ENCODE data around the gene TECTA. TPM values are rescaled to one million over a fixed set of nuclear protein-coding genes. Genes with fewer than 3 reads are reported as not detected.

Gene TECTA
- polyA plus RNA-seq, 2 donors: 0.09 to 0.22 TPM

- H3K4me3 ChIP-seq (ENCODE audit: low read depth in 1 of 2, low read length in 2 of 2): no peak overlapping the region
- H3K4me1 ChIP-seq (ENCODE audit: control insufficient read depth in 2 of 2, insufficient read depth in 2 of 2, low read length in 1 of 2): no peaks in the 10 kb centered on the region
- no peaks in the 10 kb centered on the region for H3K36me3 ChIP-seq (ENCODE audit: control insufficient read depth in 2 of 2, insufficient read depth in 2 of 2, low read length in 1 of 2)
- 61 to 63% methylated on average over 6 of the region's 6 CpGs for WGBS, 2 donors
- peaks cover 0 to 3% of the 10 kb centered on the region in 2 donors for H3K27me3 ChIP-seq (ENCODE audit: control insufficient read depth in 1 of 2, insufficient read depth in 2 of 2, low read length in 2 of 2)
- H3K27ac ChIP-seq (ENCODE audit: low read depth in 2 of 2, low read length in 1 of 2): no peak overlapping the region
- peaks cover 0 to 3% of the 10 kb centered on the region in 2 donors for H3K9me3 ChIP-seq (ENCODE audit: control insufficient read depth in 2 of 2, insufficient read depth in 1 of 2, low read depth in 1 of 2, low read length in 1 of 2)
Measured at GRCh38 chr11:121117788-121118187, 16.7 kb downstream of the TECTA start.

DNA sequence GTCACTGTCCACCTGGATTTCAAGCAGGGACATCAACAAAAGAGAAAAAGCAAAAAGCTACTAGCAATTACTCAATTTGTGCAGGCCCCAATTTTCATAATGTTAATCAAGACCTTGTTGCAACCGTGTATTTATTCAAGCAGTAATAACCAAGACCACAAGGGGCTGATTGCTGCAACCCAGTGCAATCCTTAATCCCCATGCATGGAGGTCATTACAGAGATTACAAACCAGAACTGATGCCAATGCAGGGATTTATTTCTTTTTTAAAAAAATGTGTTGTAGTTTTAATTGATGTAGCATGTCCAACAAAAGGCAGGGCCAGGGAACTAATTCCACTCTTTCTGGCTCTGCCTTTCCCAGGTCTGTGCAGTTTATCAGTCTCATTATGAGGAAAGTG lies 18.4 kb downstream of the TECTA start:
- Histone ChIP-seq H3K9me3 (ENCODE audit: control insufficient read depth in 2 of 2, insufficient read depth in 1 of 2, low read depth in 1 of 2, low read length in 1 of 2) (peaks cover 0 to 8% of the 10 kb centered on the region in 2 donors), H3K4me3 (ENCODE audit: low read depth in 1 of 2, low read length in 2 of 2) (no peak overlapping the region), H3K4me1 (ENCODE audit: control insufficient read depth in 2 of 2, insufficient read depth in 2 of 2, low read length in 1 of 2) (no peaks in the 10 kb centered on the region), H3K27ac (ENCODE audit: low read depth in 2 of 2, low read length in 1 of 2) (no peak overlapping the region), H3K27me3 (ENCODE audit: control insufficient read depth in 1 of 2, insufficient read depth in 2 of 2, low read length in 2 of 2) (peaks cover 0 to 3% of the 10 kb centered on the region in 2 donors), H3K36me3 (ENCODE audit: control insufficient read depth in 2 of 2, insufficient read depth in 2 of 2, low read length in 1 of 2) (no peaks in the 10 kb centered on the region)
- WGBS, 2 donors: 68% methylated on average over 1 of the region's 1 CpG

GRCh38 chr11:121122328-121122727 lies 21.3 kb downstream of the TECTA start:
- Histone ChIP-seq H3K4me1 (ENCODE audit: control insufficient read depth in 2 of 2, insufficient read depth in 2 of 2, low read length in 1 of 2) (no peaks in the 10 kb centered on the region), H3K9me3 (ENCODE audit: control insufficient read depth in 2 of 2, insufficient read depth in 1 of 2, low read depth in 1 of 2, low read length in 1 of 2) (peaks cover 0 to 8% of the 10 kb centered on the region in 2 donors), H3K27me3 (ENCODE audit: control insufficient read depth in 1 of 2, insufficient read depth in 2 of 2, low read length in 2 of 2) (peaks cover 0 to 3% of the 10 kb centered on the region in 2 donors), H3K4me3 (ENCODE audit: low read depth in 1 of 2, low read length in 2 of 2) (no peak overlapping the region), H3K36me3 (ENCODE audit: control insufficient read depth in 2 of 2, insufficient read depth in 2 of 2, low read length in 1 of 2) (no peaks in the 10 kb centered on the region), H3K27ac (ENCODE audit: low read depth in 2 of 2, low read length in 1 of 2) (no peak overlapping the region)
- WGBS, 2 donors: 74% methylated on average over 3 of the region's 3 CpGs

DNA sequence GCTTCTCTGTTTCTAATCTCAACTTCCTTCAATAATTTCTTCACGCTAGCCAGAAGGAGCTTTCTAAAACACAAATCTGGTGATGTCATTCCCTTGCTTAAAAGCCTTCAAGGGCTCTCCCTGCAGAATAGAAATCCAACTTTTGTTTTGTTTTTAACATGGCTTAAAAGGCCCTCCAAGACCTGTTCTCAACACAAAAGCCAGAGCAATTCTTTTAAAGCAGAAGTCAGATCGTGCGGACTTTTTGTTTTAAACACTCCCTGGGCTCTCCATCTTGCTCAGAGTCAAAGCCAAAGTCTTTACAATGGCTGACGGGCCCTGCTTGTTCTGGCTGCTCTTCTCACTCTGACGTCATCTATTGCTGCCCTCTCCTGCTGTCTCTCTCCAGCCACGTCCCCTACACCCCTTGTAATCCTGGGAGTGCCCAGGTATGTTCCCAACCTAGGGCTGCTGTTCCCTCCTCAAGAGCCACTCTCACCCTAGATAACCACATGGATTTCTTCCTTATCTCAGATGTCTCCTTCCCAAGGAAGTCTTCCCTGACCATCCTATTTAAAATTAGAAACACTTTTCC lies 22.5 kb downstream of the TECTA start:
- no peaks in the 10 kb centered on the region for H3K36me3 ChIP-seq (ENCODE audit: control insufficient read depth in 2 of 2, insufficient read depth in 2 of 2, low read length in 1 of 2)
- H3K27ac ChIP-seq (ENCODE audit: low read depth in 2 of 2, low read length in 1 of 2): no peak overlapping the region
- H3K27me3 ChIP-seq (ENCODE audit: control insufficient read depth in 1 of 2, insufficient read depth in 2 of 2, low read length in 2 of 2): peaks cover 0 to under 1% of the 10 kb centered on the region in 2 donors
- no peaks in the 10 kb centered on the region for H3K4me1 ChIP-seq (ENCODE audit: control insufficient read depth in 2 of 2, insufficient read depth in 2 of 2, low read length in 1 of 2)
- H3K9me3 ChIP-seq (ENCODE audit: control insufficient read depth in 2 of 2, insufficient read depth in 1 of 2, low read depth in 1 of 2, low read length in 1 of 2): peaks cover 0 to 11% of the 10 kb centered on the region in 2 donors
- H3K4me3 ChIP-seq (ENCODE audit: low read depth in 1 of 2, low read length in 2 of 2): no peak overlapping the region
- 53 to 57% methylated on average over 6 of the region's 6 CpGs for WGBS, 2 donors

- no peak overlapping the region for H3K27ac ChIP-seq (ENCODE audit: low read depth in 2 of 2, low read length in 1 of 2)
- H3K4me3 ChIP-seq (ENCODE audit: low read depth in 1 of 2, low read length in 2 of 2): no peak overlapping the region
- H3K27me3 ChIP-seq (ENCODE audit: control insufficient read depth in 1 of 2, insufficient read depth in 2 of 2, low read length in 2 of 2): no peaks in the 10 kb centered on the region
- H3K9me3 ChIP-seq (ENCODE audit: control insufficient read depth in 2 of 2, insufficient read depth in 1 of 2, low read depth in 1 of 2, low read length in 1 of 2): peaks cover 0 to 9% of the 10 kb centered on the region in 2 donors
- H3K36me3 ChIP-seq (ENCODE audit: control insufficient read depth in 2 of 2, insufficient read depth in 2 of 2, low read length in 1 of 2): no peaks in the 10 kb centered on the region
- 96% methylated on average over 30 of the region's 30 CpGs for WGBS, 2 donors
- H3K4me1 ChIP-seq (ENCODE audit: control insufficient read depth in 2 of 2, insufficient read depth in 2 of 2, low read length in 1 of 2): peaks cover 0 to 2% of the 10 kb centered on the region in 2 donors
Measured at GRCh38 chr11:121127809-121128208, 26.8 kb downstream of the TECTA start.

GRCh38 chr11:121129362-121130340 lies 28.6 kb downstream of the TECTA start:
- no peaks in the 10 kb centered on the region for H3K36me3 ChIP-seq (ENCODE audit: control insufficient read depth in 2 of 2, insufficient read depth in 2 of 2, low read length in 1 of 2)
- WGBS, 2 donors: 92 to 94% methylated on average over 29 of the region's 29 CpGs
- H3K4me1 ChIP-seq (ENCODE audit: control insufficient read depth in 2 of 2, insufficient read depth in 2 of 2, low read length in 1 of 2): peaks cover 0 to 2% of the 10 kb centered on the region in 2 donors
- H3K9me3 ChIP-seq (ENCODE audit: control insufficient read depth in 2 of 2, insufficient read depth in 1 of 2, low read depth in 1 of 2, low read length in 1 of 2): peaks cover 0 to 4% of the 10 kb centered on the region in 2 donors
- H3K4me3 ChIP-seq (ENCODE audit: low read depth in 1 of 2, low read length in 2 of 2): no peak overlapping the region
- H3K27me3 ChIP-seq (ENCODE audit: control insufficient read depth in 1 of 2, insufficient read depth in 2 of 2, low read length in 2 of 2): no peaks in the 10 kb centered on the region
- no peak overlapping the region for H3K27ac ChIP-seq (ENCODE audit: low read depth in 2 of 2, low read length in 1 of 2)

DNA sequence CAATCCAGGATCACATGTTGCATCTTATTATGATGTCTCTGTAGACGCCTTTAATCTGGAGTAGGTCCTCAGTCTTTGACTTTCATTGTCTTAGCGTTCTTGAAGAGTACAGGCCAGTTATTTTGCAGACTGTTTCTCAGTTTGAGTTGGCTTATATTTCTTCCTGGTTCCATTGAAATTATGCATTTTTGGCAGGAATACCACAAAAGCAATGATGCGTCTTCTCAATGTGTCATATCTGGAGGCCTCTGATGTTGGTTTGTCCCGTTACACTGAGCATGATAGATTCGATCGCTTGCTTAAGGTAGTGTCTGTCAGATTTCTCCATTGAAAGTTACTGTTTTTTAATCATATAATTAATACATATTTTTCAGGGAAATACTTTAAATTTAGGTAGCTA lies 30.6 kb downstream of the TECTA start:
- peaks cover 0 to 2% of the 10 kb centered on the region in 2 donors for H3K4me1 ChIP-seq (ENCODE audit: control insufficient read depth in 2 of 2, insufficient read depth in 2 of 2, low read length in 1 of 2)
- no peak overlapping the region for H3K27ac ChIP-seq (ENCODE audit: low read depth in 2 of 2, low read length in 1 of 2)
- H3K27me3 ChIP-seq (ENCODE audit: control insufficient read depth in 1 of 2, insufficient read depth in 2 of 2, low read length in 2 of 2): no peaks in the 10 kb centered on the region
- WGBS, 2 donors: 89 to 90% methylated on average over 6 of the region's 6 CpGs
- H3K36me3 ChIP-seq (ENCODE audit: control insufficient read depth in 2 of 2, insufficient read depth in 2 of 2, low read length in 1 of 2): no peaks in the 10 kb centered on the region
- no peak overlapping the region for H3K4me3 ChIP-seq (ENCODE audit: low read depth in 1 of 2, low read length in 2 of 2)
- H3K9me3 ChIP-seq (ENCODE audit: control insufficient read depth in 2 of 2, insufficient read depth in 1 of 2, low read depth in 1 of 2, low read length in 1 of 2): peaks cover 0 to 4% of the 10 kb centered on the region in 2 donors

DNA sequence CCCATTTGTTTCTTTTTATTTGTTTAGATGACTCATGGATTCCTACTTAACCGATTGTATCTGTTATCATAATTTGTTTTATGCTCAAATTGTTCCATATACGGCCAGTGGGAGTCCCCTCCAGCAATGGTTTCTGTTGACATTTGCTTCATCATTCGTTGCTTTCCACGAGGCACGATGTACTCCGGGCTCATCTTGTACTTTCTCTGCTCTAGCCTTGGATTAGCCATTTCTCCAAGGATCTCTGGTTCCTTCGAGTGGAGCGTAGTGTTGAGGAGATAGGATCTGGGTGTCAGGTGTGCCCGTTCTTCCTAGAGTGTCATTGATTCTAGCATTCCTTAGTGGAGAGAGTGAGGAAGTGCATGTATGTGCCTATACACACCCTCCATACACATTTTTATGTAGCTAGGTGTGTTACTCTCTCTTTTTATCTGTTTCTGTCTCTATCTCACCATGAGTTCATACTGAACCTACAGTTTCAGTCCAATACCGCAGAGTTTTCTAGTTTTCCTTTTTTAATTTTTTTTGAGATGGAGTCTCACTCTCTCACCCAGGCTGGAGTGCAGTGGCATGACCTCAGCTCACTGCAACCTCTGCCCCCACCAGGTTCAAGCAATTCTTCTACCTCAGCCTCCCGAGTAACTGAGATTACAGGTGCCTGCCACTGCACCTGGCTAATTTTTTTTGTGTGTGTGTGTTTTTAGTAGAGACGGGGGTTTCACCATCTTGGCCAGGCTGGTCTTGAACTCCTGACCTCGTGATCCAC lies 31.4 kb downstream of the TECTA start:
- H3K9me3 ChIP-seq (ENCODE audit: control insufficient read depth in 2 of 2, insufficient read depth in 1 of 2, low read depth in 1 of 2, low read length in 1 of 2): peaks cover 0 to 4% of the 10 kb centered on the region in 2 donors
- WGBS, 2 donors: 72 to 75% methylated on average over 13 of the region's 13 CpGs
- no peak overlapping the region for H3K27ac ChIP-seq (ENCODE audit: low read depth in 2 of 2, low read length in 1 of 2)
- H3K4me3 ChIP-seq (ENCODE audit: low read depth in 1 of 2, low read length in 2 of 2): no peak overlapping the region
- H3K4me1 ChIP-seq (ENCODE audit: control insufficient read depth in 2 of 2, insufficient read depth in 2 of 2, low read length in 1 of 2): peaks cover 0 to 2% of the 10 kb centered on the region in 2 donors
- H3K27me3 ChIP-seq (ENCODE audit: control insufficient read depth in 1 of 2, insufficient read depth in 2 of 2, low read length in 2 of 2): no peaks in the 10 kb centered on the region
- no peaks in the 10 kb centered on the region for H3K36me3 ChIP-seq (ENCODE audit: control insufficient read depth in 2 of 2, insufficient read depth in 2 of 2, low read length in 1 of 2)

DNA sequence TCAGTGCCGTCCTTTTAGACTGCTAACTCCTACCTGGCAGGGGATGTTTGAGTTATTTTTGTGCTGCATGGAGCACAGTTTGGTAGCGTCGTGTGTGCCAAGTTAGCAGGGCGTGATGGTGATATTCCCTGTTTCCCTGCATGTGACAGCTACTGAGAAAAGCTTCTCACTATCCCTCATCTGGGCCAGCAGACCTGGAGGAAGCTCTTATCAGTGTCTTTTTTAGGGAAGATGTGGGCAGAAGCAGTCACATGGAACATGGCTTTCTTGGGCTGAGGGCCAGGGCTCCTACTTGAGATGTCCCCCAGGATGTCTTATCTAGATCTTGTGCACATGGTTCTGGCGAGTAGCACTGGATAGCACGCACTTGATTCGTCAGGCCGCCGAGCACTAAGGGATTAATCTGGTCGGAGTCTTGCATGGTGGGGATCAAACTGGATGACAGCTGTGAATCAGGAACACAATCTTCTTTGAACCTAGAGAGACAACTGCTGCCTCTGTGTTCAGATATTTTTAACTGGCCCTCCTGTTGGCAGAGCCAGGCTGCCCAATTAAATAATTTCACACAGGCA lies 33.8 kb downstream of the TECTA start:
- 80 to 83% methylated on average over 10 of the region's 10 CpGs for WGBS, 2 donors
- Histone ChIP-seq H3K9me3 (ENCODE audit: control insufficient read depth in 2 of 2, insufficient read depth in 1 of 2, low read depth in 1 of 2, low read length in 1 of 2) (no peaks in the 10 kb centered on the region), H3K36me3 (ENCODE audit: control insufficient read depth in 2 of 2, insufficient read depth in 2 of 2, low read length in 1 of 2) (no peaks in the 10 kb centered on the region), H3K27me3 (ENCODE audit: control insufficient read depth in 1 of 2, insufficient read depth in 2 of 2, low read length in 2 of 2) (no peaks in the 10 kb centered on the region), H3K27ac (ENCODE audit: low read depth in 2 of 2, low read length in 1 of 2) (no peak overlapping the region), H3K4me1 (ENCODE audit: control insufficient read depth in 2 of 2, insufficient read depth in 2 of 2, low read length in 1 of 2) (no peaks in the 10 kb centered on the region), H3K4me3 (ENCODE audit: low read depth in 1 of 2, low read length in 2 of 2) (no peak overlapping the region)

All from esophagus (tissue), 2 donors.